HAP-1 (cell line): ENCODE measurements around the gene JAK1.
A peak's percentile ranks its signal among the peaks of the same experiment; 100 is the strongest.

Source experiments
- DNase-seq, 2 experiments: peaks; one replicate each; pipeline ENCODE4 v3.0.0-alpha.2; 2016 to 2020; ENCODE audit warnings: low spot score in 2 of 2
- H3K27me3 ChIP-seq: fragments of 250-450 bp; sonication (Bioruptor Pico); 2 replicates; pipeline ENCODE4 v1.5.1; 2020; ENCODE audit warnings: low read depth, mild to moderate bottlenecking, moderate library complexity
- H3K36me3 ChIP-seq: fragments of 250-450 bp; sonication (Bioruptor Pico); replicated peaks from 2 replicates; pipeline ENCODE4 v1.5.1; 2020; ENCODE audit warnings: mild to moderate bottlenecking
- H3K4me1 ChIP-seq: fragments of 250-450 bp; sonication (Bioruptor Pico); 2 replicates; pipeline ENCODE4 v1.5.1; 2020; ENCODE audit warnings: mild to moderate bottlenecking
- H3K4me3 ChIP-seq: fragments of 250-450 bp; sonication (Bioruptor Pico); 2 replicates; pipeline ENCODE4 v1.5.1; 2020; ENCODE audit warnings: mild to moderate bottlenecking, moderate library complexity
- H3K9me3 ChIP-seq: fragments of 250-450 bp; sonication (Bioruptor Pico); 2 replicates; pipeline ENCODE4 v1.5.1; 2020; ENCODE audit warnings: mild to moderate bottlenecking, moderate library complexity
- in situ Hi-C: fragments of 300-500 bp; cut with MboI; formaldehyde crosslinking; loops from 3 replicates; pipeline ENCODE4 v1.14.3; 2020; ENCODE audit warnings: low sequenced_read_pairs, inconsistent platforms, mixed read lengths

JAK1 gene

GRCh38 chr1:64915381-64916274 is 50.7 kb downstream of the JAK1 start:
- H3K36me3 ChIP-seq, result no peaks in the 10 kb centered on the region
- H3K4me1 ChIP-seq, result no peaks in the 10 kb centered on the region
- no peak for DNase-seq
- H3K27me3 ChIP-seq, result no peaks in the 10 kb centered on the region
- H3K4me3 ChIP-seq, result no peak overlapping the region
- H3K9me3 ChIP-seq, result no peaks in the 10 kb centered on the region
- in situ Hi-C loops, result no loop called here

GRCh38 chr1:64913361-64914015 is 52.9 kb downstream of the JAK1 start:
- no peaks in the 10 kb centered on the region for H3K4me1 ChIP-seq
- no peaks in the 10 kb centered on the region for H3K9me3 ChIP-seq
- in situ Hi-C loops, result no loop called here
- no peaks in the 10 kb centered on the region for H3K36me3 ChIP-seq
- H3K27me3 ChIP-seq, result no peaks in the 10 kb centered on the region
- H3K4me3 ChIP-seq, result no peak overlapping the region
- no peak for DNase-seq

- in situ Hi-C loops, result no loop called here
- no peak for DNase-seq
- Histone ChIP-seq H3K36me3 (no peaks in the 10 kb centered on the region), H3K9me3 (no peaks in the 10 kb centered on the region), H3K4me1 (no peaks in the 10 kb centered on the region; the same call in none of the 2 replicates), H3K27me3 (no peaks in the 10 kb centered on the region), H3K4me3 (no peak overlapping the region)
Observed at GRCh38 chr1:64912191-64912590, 54.2 kb downstream of the JAK1 start.

GRCh38 chr1:64911326-64911725 is 55.0 kb downstream of the JAK1 start:
- DNase-seq, result no peak
- Histone ChIP-seq H3K27me3 (no peaks in the 10 kb centered on the region), H3K4me3 (no peak overlapping the region), H3K36me3 (no peaks in the 10 kb centered on the region), H3K9me3 (no peaks in the 10 kb centered on the region), H3K4me1 (no peaks in the 10 kb centered on the region; the same call in none of the 2 replicates)
- in situ Hi-C loops, result no loop called here

- DNase-seq, result no peak
- no peak overlapping the region for H3K4me3 ChIP-seq
- H3K27me3 ChIP-seq, result no peaks in the 10 kb centered on the region
- in situ Hi-C loops, result no loop called here
- H3K4me1 ChIP-seq, result no peaks in the 10 kb centered on the region; the same call in none of the 2 replicates
- no peaks in the 10 kb centered on the region for H3K36me3 ChIP-seq
- H3K9me3 ChIP-seq, result no peaks in the 10 kb centered on the region
Observed at GRCh38 chr1:64909031-64909430, 57.3 kb downstream of the JAK1 start.

- Histone ChIP-seq H3K4me3 (no peak overlapping the region), H3K27me3 (no peaks in the 10 kb centered on the region), H3K4me1 (no peaks in the 10 kb centered on the region; the same call in none of the 2 replicates), H3K36me3 (no peaks in the 10 kb centered on the region), H3K9me3 (no peaks in the 10 kb centered on the region)
- in situ Hi-C loops, result no loop called here
- no peak for DNase-seq
Observed at GRCh38 chr1:64908575-64908974, 57.8 kb downstream of the JAK1 start.

- Histone ChIP-seq H3K4me3 (no peak overlapping the region), H3K27me3 (no peaks in the 10 kb centered on the region), H3K4me1 (no peaks in the 10 kb centered on the region; the same call in none of the 2 replicates), H3K9me3 (no peaks in the 10 kb centered on the region), H3K36me3 (no peaks in the 10 kb centered on the region)
- DNase-seq, result no peak
- in situ Hi-C loops, result no loop called here
Observed at GRCh38 chr1:64906447-64906846, 59.9 kb downstream of the JAK1 start.

GRCh38 chr1:64903593-64903992 is 62.8 kb downstream of the JAK1 start:
- no peak for DNase-seq
- Histone ChIP-seq H3K27me3 (no peaks in the 10 kb centered on the region), H3K9me3 (no peaks in the 10 kb centered on the region), H3K36me3 (no peaks in the 10 kb centered on the region), H3K4me1 (no peaks in the 10 kb centered on the region; the same call in none of the 2 replicates), H3K4me3 (no peak overlapping the region)
- in situ Hi-C loops, result no loop called here

- in situ Hi-C loops, result no loop called here
- DNase-seq, result no peak
- peaks cover 6% of the 10 kb centered on the region; the same call in 1 of the 2 replicates for H3K4me1 ChIP-seq
Observed at GRCh38 chr1:64901663-64902062, 64.7 kb downstream of the JAK1 start.

GRCh38 chr1:64900916-64901315 is 65.4 kb downstream of the JAK1 start:
- Histone ChIP-seq H3K27me3 (no peaks in the 10 kb centered on the region), H3K4me3 (no peak overlapping the region), H3K36me3 (no peaks in the 10 kb centered on the region), H3K9me3 (no peaks in the 10 kb centered on the region), H3K4me1 (peaks cover 6% of the 10 kb centered on the region; the same call in 1 of the 2 replicates)
- no peak for DNase-seq
- in situ Hi-C loops, result no loop called here

More at GRCh38 chr1:64901663-64902062, 64.7 kb downstream of the JAK1 start:
- H3K9me3 ChIP-seq, result no peaks in the 10 kb centered on the region
- H3K36me3 ChIP-seq, result no peaks in the 10 kb centered on the region
- no peaks in the 10 kb centered on the region for H3K27me3 ChIP-seq
- no peak overlapping the region for H3K4me3 ChIP-seq

- in situ Hi-C loops, result no loop called here
- H3K27me3 ChIP-seq, result no peaks in the 10 kb centered on the region
Observed at GRCh38 chr1:64898107-64898861, 68.1 kb downstream of the JAK1 start.

GRCh38 chr1:64896551-64896950 is 69.8 kb downstream of the JAK1 start:
- H3K4me1 ChIP-seq, result peaks cover 6% of the 10 kb centered on the region; the same call in 1 of the 2 replicates
- H3K9me3 ChIP-seq, result no peaks in the 10 kb centered on the region
- no peaks in the 10 kb centered on the region for H3K27me3 ChIP-seq
- in situ Hi-C loops, result no loop called here
- no peak overlapping the region for H3K4me3 ChIP-seq
- no peak for DNase-seq
- H3K36me3 ChIP-seq, result no peaks in the 10 kb centered on the region

More at GRCh38 chr1:64898107-64898861, 68.1 kb downstream of the JAK1 start:
- no peaks in the 10 kb centered on the region for H3K9me3 ChIP-seq
- DNase-seq, result peak in 1 of 2 experiments; percentile 16
- H3K36me3 ChIP-seq, result no peaks in the 10 kb centered on the region
- H3K4me1 ChIP-seq, result peaks cover 6% of the 10 kb centered on the region; the same call in 1 of the 2 replicates
- no peak overlapping the region for H3K4me3 ChIP-seq

GRCh38 chr1:64895500-64895899 is 70.8 kb downstream of the JAK1 start:
- in situ Hi-C loops, result no loop called here
- Histone ChIP-seq H3K36me3 (no peaks in the 10 kb centered on the region), H3K4me3 (no peak overlapping the region), H3K4me1 (peaks cover 6% of the 10 kb centered on the region; the same call in 1 of the 2 replicates), H3K9me3 (no peaks in the 10 kb centered on the region), H3K27me3 (no peaks in the 10 kb centered on the region)
- no peak for DNase-seq
